HG03439 (cell line): ENCODE measurements around the gene S100A5.
"Not testable (repeated sequence)": the region's sequence is repeated elsewhere in the genome, so short reads cannot be mapped to it uniquely, and the experiment has no call there.

ENCODE experiments used
- ATAC-seq: cut with Tn5 transposase; IDR thresholded peaks from one replicate; pipeline ENCODE4 v1.9.1; 2021; ENCODE audit warnings: mild to moderate bottlenecking, moderate library complexity; ENCODE audit not compliant: unreplicated experiment

The S100A5 gene

GRCh38 chr1:153540394-153541361, at the start of gene S100A5:
S100A5 (minus strand) TSS chr1:153540934; CDS start chr1:153540191, 743 bp downstream.
- ATAC-seq: no peak

- no peak for ATAC-seq
These were observed 47.7 kb upstream of the S100A5 start for GRCh38 chr1:153588482-153588881.

GRCh38 chr1:153588033-153588432, 47.3 kb upstream of the S100A5 start:
- ATAC-seq: not testable (repeated sequence)

GRCh38 chr1:153587314-153587713, 46.6 kb upstream of the S100A5 start:
- ATAC-seq: no peak

- no peak for ATAC-seq
These were observed 45.6 kb upstream of the S100A5 start for GRCh38 chr1:153586347-153586746.

GRCh38 chr1:153585006-153585405, 44.3 kb upstream of the S100A5 start:
- ATAC-seq: no peak

GRCh38 chr1:153583976-153584375, 43.2 kb upstream of the S100A5 start:
- no peak for ATAC-seq

GRCh38 chr1:153583514-153583913, 42.8 kb upstream of the S100A5 start:
- ATAC-seq: not testable (repeated sequence)

GRCh38 chr1:153582836-153583235, 42.1 kb upstream of the S100A5 start:
- not testable (repeated sequence) for ATAC-seq

- no peak for ATAC-seq
These were observed 38.2 kb upstream of the S100A5 start for GRCh38 chr1:153578936-153579335.

GRCh38 chr1:153578490-153578889, 37.8 kb upstream of the S100A5 start:
- ATAC-seq: no peak

- ATAC-seq: no peak
These were observed 36.9 kb upstream of the S100A5 start for GRCh38 chr1:153577624-153578051.

GRCh38 chr1:153577138-153577537, 36.4 kb upstream of the S100A5 start:
- no peak for ATAC-seq

GRCh38 chr1:153575497-153575896, 34.8 kb upstream of the S100A5 start:
- ATAC-seq: not testable (repeated sequence)

GRCh38 chr1:153575081-153575491, 34.4 kb upstream of the S100A5 start:
- not testable (repeated sequence) for ATAC-seq

- no peak for ATAC-seq
These were observed 32.6 kb upstream of the S100A5 start for GRCh38 chr1:153573351-153573750.

- peak; percentile 59 for ATAC-seq
These were observed 31.9 kb upstream of the S100A5 start for GRCh38 chr1:153572569-153573015.

- ATAC-seq: no peak
These were observed 31.0 kb upstream of the S100A5 start for GRCh38 chr1:153571706-153572105.

GRCh38 chr1:153570874-153571273, 30.1 kb upstream of the S100A5 start:
- no peak for ATAC-seq

- no peak for ATAC-seq
These were observed 28.7 kb upstream of the S100A5 start for GRCh38 chr1:153569465-153569864.

- no peak for ATAC-seq
These were observed 27.8 kb upstream of the S100A5 start for GRCh38 chr1:153568367-153569099.
